ENCODE measurements around the gene SMARCC1.

The SMARCC1 gene

DNA sequence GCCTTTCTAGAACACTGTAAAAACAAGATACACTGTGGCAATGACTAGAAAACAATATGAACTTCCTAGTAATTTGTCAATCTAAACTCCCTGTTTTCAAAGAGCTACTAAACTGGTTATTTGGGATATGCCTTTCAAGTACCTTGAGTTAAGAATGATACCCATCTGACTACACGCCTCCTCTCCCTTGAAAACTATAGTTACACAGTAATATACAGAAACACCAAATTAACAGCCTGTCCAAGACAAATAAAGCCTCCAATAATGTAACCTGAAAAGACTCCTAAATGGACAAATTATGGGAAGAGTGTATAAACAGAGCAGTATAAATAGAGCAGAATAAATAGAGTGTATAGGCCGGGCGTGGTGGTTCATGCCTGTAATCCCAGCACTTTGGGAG is 70.1 kb downstream of the SMARCC1 start:
- TF ChIP-seq, protein P1, sequence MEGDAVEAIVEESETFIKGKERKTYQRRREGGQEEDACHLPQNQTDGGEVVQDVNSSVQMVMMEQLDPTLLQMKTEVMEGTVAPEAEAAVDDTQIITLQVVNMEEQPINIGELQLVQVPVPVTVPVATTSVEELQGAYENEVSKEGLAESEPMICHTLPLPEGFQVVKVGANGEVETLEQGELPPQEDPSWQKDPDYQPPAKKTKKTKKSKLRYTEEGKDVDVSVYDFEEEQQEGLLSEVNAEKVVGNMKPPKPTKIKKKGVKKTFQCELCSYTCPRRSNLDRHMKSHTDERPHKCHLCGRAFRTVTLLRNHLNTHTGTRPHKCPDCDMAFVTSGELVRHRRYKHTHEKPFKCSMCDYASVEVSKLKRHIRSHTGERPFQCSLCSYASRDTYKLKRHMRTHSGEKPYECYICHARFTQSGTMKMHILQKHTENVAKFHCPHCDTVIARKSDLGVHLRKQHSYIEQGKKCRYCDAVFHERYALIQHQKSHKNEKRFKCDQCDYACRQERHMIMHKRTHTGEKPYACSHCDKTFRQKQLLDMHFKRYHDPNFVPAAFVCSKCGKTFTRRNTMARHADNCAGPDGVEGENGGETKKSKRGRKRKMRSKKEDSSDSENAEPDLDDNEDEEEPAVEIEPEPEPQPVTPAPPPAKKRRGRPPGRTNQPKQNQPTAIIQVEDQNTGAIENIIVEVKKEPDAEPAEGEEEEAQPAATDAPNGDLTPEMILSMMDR (IDR thresholded peaks at IDR 0.05; ENCODE audit: low read depth, low read length, missing control alignments): no peak
- DNase-seq (ENCODE audit: extremely low read depth, low read depth): no peak
- H3K4me3 ChIP-seq (replicated peaks; ENCODE audit: low read depth, low read length): no peak overlapping the region

DNA sequence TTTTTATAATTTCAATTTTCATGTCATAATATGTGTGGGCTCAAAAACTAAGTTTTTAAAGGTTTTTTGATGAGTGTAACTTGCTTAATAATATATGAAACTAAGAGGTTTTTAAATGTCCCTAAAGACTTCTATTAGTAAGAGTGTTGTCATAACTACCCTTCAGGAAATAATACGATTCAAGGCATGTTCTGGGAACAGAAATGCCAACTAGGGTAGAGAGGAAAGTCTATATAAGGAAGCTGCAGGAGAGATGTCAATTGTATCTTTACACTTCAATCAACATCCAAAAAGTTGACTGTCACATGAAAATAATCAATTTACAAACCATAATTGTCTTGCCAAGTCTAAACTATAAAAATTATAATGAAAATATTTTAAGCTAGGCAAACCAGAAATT is 76.3 kb downstream of the SMARCC1 start:
- H3K4me3 ChIP-seq (replicated peaks; ENCODE audit: low read depth, low read length): no peak overlapping the region
- TF ChIP-seq, protein P1 (IDR thresholded peaks at IDR 0.05; ENCODE audit: low read depth, low read length, missing control alignments): no peak
- no peak for DNase-seq (ENCODE audit: extremely low read depth, low read depth)

DNA sequence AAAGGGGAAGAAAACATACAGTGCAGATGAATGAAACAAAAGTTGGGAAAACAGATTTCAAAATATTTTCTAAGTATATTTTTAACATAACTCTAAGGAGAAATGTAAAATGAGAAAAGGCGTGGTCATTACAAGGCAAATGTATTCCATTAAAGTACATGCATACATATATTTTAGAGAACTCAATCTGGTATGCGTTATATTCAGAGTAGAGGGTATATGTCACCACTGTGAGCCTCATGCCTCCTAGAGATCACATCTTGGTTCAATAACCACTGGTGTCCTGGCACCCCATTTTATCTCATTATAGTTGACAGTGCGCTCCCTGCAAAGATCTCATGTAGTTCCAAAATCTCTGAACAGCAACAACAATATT is 77.5 kb downstream of the SMARCC1 start:
- no peak for DNase-seq (ENCODE audit: extremely low read depth, low read depth)
- no peak overlapping the region for H3K4me3 ChIP-seq (replicated peaks; ENCODE audit: low read depth, low read length)
- TF ChIP-seq, protein P1 (IDR thresholded peaks at IDR 0.05; ENCODE audit: low read depth, low read length, missing control alignments): no peak

DNA sequence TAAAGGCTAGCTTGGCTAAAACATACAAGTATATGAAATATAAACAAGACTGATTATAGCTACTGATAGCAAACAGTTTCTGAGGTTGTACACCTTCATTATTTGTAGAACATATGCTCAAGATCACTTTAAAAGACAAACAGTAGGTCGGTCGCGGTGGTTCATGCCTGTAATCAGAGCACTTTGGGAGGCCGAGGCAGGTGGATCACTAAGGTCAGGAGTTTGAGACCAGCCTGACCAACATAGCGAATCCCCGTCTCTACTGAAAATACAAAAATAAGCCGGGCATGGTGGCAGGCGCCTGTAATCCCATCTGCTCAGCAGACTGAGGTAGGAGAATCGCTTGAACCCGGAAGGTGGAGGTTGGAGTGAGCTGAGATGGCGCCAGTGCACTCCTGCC is 80.3 kb downstream of the SMARCC1 start:
- TF ChIP-seq, protein P1 (IDR thresholded peaks at IDR 0.05; ENCODE audit: low read depth, low read length, missing control alignments): no peak
- DNase-seq (ENCODE audit: extremely low read depth, low read depth): no peak
- H3K4me3 ChIP-seq (replicated peaks; ENCODE audit: low read depth, low read length): no peak overlapping the region

DNA sequence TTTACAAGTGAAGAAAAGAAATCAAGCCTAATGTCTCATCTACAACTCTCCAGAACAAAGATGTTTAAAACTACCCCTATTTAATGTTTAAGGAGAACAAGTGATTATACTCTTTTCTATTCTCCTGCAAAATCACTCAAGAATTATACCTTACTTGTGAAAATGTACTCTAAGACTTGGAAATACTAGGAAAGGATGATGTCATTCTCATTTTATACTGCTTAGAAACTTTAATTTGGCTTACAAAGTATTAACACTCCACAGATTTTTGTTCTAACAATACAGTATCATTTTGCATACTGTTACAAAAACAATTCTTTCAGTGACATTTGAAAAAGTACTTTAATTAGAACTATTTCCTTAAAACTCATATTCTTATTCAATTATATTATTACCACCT is 89.5 kb downstream of the SMARCC1 start:
- no peak for DNase-seq (ENCODE audit: extremely low read depth, low read depth)
- TF ChIP-seq, protein P1 (IDR thresholded peaks at IDR 0.05; ENCODE audit: low read depth, low read length, missing control alignments): no peak
- no peak overlapping the region for H3K4me3 ChIP-seq (replicated peaks; ENCODE audit: low read depth, low read length)

DNA sequence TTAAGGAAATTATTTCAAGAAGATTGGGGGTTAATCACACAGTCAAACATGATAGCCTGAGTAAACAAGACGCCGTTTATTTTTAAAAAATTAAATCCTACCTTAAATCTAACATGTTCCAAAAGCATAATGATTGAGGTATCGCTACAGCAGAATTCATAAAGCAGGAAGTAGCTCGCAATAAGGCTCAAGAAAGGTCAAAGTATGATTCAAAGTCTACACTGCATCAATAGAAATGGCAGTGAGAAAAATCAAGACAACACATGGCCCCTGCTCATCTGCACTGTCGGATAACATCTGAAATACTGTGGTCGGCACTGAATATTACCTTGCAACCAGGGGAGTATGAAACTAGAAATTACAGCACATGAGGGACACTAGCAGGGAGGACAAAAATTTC is 93.2 kb downstream of the SMARCC1 start:
- no peak for DNase-seq (ENCODE audit: extremely low read depth, low read depth)
- TF ChIP-seq, protein P1 (IDR thresholded peaks at IDR 0.05; ENCODE audit: low read depth, low read length, missing control alignments): no peak
- no peak overlapping the region for H3K4me3 ChIP-seq (replicated peaks; ENCODE audit: low read depth, low read length)

DNA sequence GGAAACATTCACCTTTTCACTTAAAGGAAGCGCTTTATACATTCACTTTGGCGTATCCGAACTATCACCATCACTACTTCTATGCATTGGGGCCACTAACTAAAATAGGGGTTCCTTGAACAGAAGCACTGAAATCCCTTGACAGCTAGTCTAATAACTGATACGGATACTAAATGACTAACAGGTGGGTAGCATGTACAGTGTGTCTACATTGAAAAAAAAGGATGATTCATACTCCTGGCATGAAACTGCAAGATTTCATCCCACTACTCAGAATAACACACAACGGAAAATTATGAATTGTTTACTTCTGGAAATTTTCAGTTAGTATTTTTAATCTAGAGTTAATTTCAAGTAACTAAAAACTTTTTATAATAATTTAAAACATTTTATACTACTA is 96.7 kb downstream of the SMARCC1 start:
- DNase-seq (ENCODE audit: extremely low read depth, low read depth): no peak
- TF ChIP-seq, protein P1 (IDR thresholded peaks at IDR 0.05; ENCODE audit: low read depth, low read length, missing control alignments): no peak
- H3K4me3 ChIP-seq (replicated peaks; ENCODE audit: low read depth, low read length): no peak overlapping the region
